ENCODE data around the gene NTRK3.

The NTRK3 gene

GRCh38 chr15:87935583-87935982, 321.0 kb downstream of the NTRK3 start:
- FAIRE-seq, result no peak

DNA sequence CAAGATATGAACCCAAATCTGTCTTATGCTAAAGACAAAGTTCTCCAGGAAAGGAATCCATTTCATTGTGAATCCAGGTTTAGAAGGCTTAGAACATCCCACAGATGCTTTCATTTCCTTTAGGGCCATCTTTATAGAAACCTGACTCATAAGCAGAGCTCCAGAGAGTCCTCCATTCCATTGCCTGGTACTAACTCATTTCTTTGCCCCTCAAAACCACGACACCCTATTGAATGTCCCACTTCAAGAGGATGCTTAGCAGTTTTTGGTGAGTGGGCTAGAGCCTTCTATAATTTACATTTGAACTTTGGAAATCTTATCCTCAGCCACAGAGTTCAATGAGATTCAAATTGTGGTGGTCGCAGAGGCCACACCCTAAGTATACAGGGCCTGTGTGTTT, 325.0 kb downstream of the NTRK3 start:
- FAIRE-seq, result no peak

DNA sequence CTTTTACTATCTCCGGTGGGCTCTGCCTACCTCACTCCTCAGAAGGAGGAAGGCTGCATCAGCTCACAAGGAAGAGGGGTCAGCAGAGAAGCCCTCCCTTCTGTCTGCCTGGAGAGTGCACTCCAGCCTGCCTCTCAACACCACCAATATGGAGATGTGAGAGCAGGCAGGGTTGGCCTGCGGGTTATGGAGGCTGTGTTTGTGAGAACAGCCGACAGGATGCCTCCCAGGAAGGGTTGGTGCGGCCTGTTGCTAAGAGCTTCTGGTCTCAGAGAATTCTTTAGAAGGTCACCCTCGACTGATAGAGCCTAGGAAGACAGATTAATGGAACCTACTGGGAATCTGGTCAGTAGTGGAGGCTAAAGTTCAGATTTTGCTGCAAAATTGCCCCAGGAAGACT, 326.1 kb downstream of the NTRK3 start:
- FAIRE-seq, result no peak

- FAIRE-seq, result no peak
Observed at GRCh38 chr15:87929841-87930240, 326.7 kb downstream of the NTRK3 start.

- FAIRE-seq, result no peak
Observed at GRCh38 chr15:87924433-87924832, 332.1 kb downstream of the NTRK3 start.

DNA sequence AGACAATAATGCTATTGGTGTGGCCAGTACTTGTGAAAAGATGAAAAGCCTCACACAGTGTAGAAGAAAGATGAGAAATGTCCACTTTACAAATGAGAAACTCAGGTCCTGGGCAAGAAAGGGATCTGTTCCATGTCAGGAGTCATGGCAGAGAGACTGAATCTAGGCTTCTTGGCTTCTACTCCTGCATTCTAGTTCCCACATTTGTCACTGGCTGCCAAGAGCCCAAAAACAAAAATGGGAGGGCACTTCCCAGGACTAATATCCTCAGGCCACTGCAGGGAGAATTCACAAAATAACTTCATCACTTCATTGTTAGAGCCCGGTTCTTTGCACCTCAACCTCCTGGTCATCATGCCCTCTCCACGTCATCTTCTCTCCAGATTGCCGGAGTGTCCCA, 337.5 kb downstream of the NTRK3 start:
- FAIRE-seq, result no peak

DNA sequence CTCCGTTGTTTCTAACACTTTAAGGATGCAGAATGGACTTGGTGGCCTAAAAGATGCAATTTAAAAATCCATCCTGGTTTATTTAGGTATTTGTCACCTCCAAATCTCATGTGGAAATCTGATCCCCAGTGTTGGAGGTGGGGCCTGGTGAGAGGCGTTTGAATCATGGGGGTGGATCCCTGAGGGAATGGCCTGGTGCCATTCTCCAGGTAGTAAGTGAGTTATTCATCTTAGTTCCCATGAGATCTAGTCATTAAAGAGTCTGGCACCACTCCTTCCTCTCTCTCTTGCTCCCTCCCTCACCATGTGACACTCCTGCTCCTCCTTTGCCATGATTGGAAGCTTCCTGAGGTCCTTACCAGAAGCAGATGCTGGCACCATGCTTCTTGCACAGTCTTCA, 339.1 kb downstream of the NTRK3 start:
- FAIRE-seq, result no peak

DNA sequence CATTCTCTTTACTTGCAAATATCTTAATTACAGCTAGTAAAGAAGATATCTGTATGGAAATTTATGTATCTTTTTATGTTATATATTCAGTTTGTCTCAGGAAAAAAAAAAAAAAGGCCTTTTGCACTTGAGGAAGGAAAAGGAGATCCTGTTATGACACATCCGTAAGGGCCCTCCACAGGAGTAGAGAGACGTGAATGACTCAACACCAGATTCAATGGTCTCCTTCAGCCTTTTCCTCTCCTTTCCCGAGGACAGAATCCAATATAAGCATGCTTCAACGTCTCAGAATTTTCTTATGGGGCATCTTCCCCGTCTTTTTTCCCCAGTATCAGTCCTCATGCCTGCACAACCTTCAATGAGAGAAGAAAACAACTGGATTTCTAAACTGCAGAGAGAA, 340.3 kb downstream of the NTRK3 start:
- no peak for FAIRE-seq

- no peak for FAIRE-seq
Observed at GRCh38 chr15:87910301-87910700, 346.2 kb downstream of the NTRK3 start.

- no peak for FAIRE-seq
Observed at GRCh38 chr15:87907676-87908446, 348.7 kb downstream of the NTRK3 start.

GRCh38 chr15:87906444-87906843, 350.1 kb downstream of the NTRK3 start:
- no peak for FAIRE-seq

DNA sequence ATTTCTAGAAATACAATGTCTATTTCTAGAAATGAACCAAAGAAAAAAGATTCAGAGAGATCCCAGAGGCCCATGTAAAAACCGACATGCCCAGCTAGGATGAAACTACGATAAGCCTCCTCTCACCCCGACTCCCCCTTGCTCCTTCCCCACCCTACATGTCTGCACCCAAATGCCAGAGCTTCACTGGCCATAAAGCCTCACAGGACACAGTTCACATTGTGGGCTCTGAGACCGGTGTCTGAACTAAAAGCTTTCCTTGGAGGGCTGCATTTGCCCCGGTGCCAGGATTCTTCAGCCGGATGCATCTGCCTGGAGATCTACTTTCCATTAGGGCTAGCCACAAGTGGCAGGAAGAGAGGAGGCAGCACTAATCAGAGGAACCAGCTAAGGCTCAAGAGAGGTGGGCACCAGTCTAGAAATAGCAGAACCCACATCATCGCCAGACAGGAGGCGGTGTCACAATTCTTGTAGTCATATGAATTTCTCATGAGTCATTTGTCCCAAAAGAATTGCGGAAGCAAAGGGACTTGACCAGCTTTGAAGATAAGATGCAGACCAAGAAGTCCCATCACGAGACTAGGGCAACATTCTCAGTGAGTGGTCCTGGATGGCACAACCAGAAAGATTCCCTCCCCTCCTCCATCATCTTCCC, 353.6 kb downstream of the NTRK3 start:
- no peak for FAIRE-seq

GRCh38 chr15:87901926-87902690, 354.4 kb downstream of the NTRK3 start:
- no peak for FAIRE-seq

GRCh38 chr15:87901008-87901407, 355.5 kb downstream of the NTRK3 start:
- no peak for FAIRE-seq

- no peak for FAIRE-seq
Observed at GRCh38 chr15:87896936-87897335, 359.6 kb downstream of the NTRK3 start.

- no peak for FAIRE-seq
Observed at GRCh38 chr15:87887177-87887576, 369.4 kb downstream of the NTRK3 start.

GRCh38 chr15:87881026-87881425, 375.5 kb downstream of the NTRK3 start:
- no peak for FAIRE-seq

GRCh38 chr15:87877822-87878542, 378.6 kb downstream of the NTRK3 start:
- FAIRE-seq, result no peak

- no peak for FAIRE-seq
Observed at GRCh38 chr15:87877114-87877810, 379.3 kb downstream of the NTRK3 start.

DNA sequence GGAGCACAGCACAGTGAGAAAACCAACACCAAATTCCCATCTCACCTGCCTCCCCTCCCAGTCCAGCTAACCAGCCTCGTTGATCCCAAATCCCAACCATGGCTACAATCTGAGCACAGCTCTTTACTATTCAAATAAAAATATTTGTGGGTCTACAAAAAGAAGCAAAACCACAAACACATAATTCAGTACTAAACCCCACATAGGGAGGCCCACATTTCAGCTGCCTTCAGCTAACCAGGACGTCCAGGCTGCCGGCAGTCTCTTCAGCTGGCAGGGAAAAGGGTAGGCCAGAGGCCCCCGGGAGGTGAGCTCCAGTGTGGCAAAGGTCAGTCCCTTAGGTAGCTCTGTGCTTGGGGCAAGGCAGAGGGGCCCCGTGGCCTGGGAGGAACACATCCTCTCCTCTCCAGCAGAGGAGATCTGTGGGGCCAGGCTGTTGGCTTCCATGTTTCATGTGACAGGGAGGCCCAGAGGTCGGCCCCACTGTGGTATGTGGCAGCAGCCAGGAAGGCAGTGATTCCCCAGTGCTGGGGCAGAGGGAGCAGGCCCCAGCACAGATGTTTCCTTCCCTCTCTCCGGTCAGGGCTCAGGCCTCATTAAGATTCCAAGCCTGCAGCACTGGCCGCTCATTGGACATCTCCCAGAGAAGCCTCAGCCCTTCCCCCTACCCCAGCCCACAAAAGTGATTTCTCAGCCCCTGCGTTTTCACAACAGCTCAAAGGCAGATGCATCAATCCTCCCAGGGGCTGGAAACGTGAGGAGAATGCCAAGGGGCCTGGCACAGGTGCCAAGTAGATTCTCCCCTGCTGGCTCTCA, 381.4 kb downstream of the NTRK3 start:
- FAIRE-seq, result no peak

GRCh38 chr15:87873516-87873915, 383.0 kb downstream of the NTRK3 start:
- no peak for FAIRE-seq
